ENCODE measurements around the gene COX8C.

GRCh38 chr14:93319494-93319893 lies 27.5 kb upstream of the COX8C start:
- TF ChIP-seq, protein P1, sequence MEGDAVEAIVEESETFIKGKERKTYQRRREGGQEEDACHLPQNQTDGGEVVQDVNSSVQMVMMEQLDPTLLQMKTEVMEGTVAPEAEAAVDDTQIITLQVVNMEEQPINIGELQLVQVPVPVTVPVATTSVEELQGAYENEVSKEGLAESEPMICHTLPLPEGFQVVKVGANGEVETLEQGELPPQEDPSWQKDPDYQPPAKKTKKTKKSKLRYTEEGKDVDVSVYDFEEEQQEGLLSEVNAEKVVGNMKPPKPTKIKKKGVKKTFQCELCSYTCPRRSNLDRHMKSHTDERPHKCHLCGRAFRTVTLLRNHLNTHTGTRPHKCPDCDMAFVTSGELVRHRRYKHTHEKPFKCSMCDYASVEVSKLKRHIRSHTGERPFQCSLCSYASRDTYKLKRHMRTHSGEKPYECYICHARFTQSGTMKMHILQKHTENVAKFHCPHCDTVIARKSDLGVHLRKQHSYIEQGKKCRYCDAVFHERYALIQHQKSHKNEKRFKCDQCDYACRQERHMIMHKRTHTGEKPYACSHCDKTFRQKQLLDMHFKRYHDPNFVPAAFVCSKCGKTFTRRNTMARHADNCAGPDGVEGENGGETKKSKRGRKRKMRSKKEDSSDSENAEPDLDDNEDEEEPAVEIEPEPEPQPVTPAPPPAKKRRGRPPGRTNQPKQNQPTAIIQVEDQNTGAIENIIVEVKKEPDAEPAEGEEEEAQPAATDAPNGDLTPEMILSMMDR (conservative IDR thresholded peaks at IDR 0.05; ENCODE audit: low read depth in 2 of 2) = no peak
- TF ChIP-seq POLR2AphosphoS5 (IDR thresholded peaks at IDR 0.05; ENCODE audit: low read depth) = no peak
- TF ChIP-seq EZH2 (IDR thresholded peaks at IDR 0.05; ENCODE audit: low read depth, unreplicated experiment) = no peak

All from GM23338 (cell line).